Astrocyte of the cerebellum (primary cell): ENCODE data around the gene CACNA1S.

ENCODE experiments used
- DNase-seq: peaks from one replicate; pipeline ENCODE4 v3.0.0-alpha.2; 2011; ENCODE audit warnings: low read depth
- H3K4me3 ChIP-seq: 2 replicates; pipeline ENCODE4 v1.5.1; 2011; ENCODE audit warnings: mild to moderate bottlenecking, low read depth, low read length, moderate library complexity
- CTCF ChIP-seq: IDR thresholded peaks from 2 replicates; pipeline ENCODE4 v1.5.1; 2012; ENCODE audit warnings: low read length, low read depth, moderate library complexity, mild to moderate bottlenecking; ENCODE audit errors: missing control alignments
- in situ Hi-C: cut with HindIII; loops from 2 replicates; pipeline ENCODE4 v1.10.0; 2017; ENCODE audit warnings: low sequenced_read_pairs

CACNA1S gene

GRCh38 chr1:201054091-201054543, 58.1 kb downstream of the CACNA1S start:
- TF ChIP-seq CTCF: no peak
- H3K4me3 ChIP-seq: no peak overlapping the region
- DNase-seq: no peak
- in situ Hi-C loops: no loop called here

GRCh38 chr1:201053155-201053860, 58.9 kb downstream of the CACNA1S start:
- DNase-seq: no peak
- TF ChIP-seq CTCF: no peak
- H3K4me3 ChIP-seq: no peak overlapping the region
- in situ Hi-C loops: no loop called here

GRCh38 chr1:201051399-201051798, 60.8 kb downstream of the CACNA1S start:
- in situ Hi-C loops: no loop called here
- DNase-seq: no peak

GRCh38 chr1:201050515-201051277, 61.5 kb downstream of the CACNA1S start:
- DNase-seq: no peak
- in situ Hi-C loops: no loop called here
- TF ChIP-seq CTCF: no peak
- H3K4me3 ChIP-seq: no peak overlapping the region

More at GRCh38 chr1:201051399-201051798, 60.8 kb downstream of the CACNA1S start:
- no peak overlapping the region for H3K4me3 ChIP-seq
- no peak for TF ChIP-seq CTCF

- no peak for TF ChIP-seq CTCF
- no peak for DNase-seq
- in situ Hi-C loops: loop anchor here (10.0 kb wide), 1 partner anchor 85 kb away; no protein-coding TSS in a partner anchor
- H3K4me3 ChIP-seq: no peak overlapping the region
Measured at GRCh38 chr1:201049248-201049831, 62.9 kb downstream of the CACNA1S start.

GRCh38 chr1:201048521-201048920, 63.7 kb downstream of the CACNA1S start:
- DNase-seq: no peak
- in situ Hi-C loops: loop anchor here (10.0 kb wide), 1 partner anchor 84 kb away; no protein-coding TSS in a partner anchor
- TF ChIP-seq CTCF: no peak
- H3K4me3 ChIP-seq: no peak overlapping the region
